Tibial nerve (tissue), 4 donors: ENCODE results near the gene KIF26A. TPM values are rescaled to one million over a fixed set of nuclear protein-coding genes. Genes with fewer than 3 reads are reported as not detected.

Experiments used
- DNase-seq, 2 donors: peaks; one replicate each; pipeline ENCODE4 v3.0.0-alpha.2; 2019; ENCODE audit warnings: low spot score in 2 of 2
- H3K27ac ChIP-seq, 4 donors: fragments of 200-600 bp; sonication (generic) in 3 of 4; one replicate each; pipeline ENCODE4 v1.5.1; 2017 to 2019; ENCODE audit warnings: mild to moderate bottlenecking in 1 of 4
- H3K27me3 ChIP-seq, 2 donors: fragments of 200-600 bp; sonication (generic) in 1 of 2; one replicate each; pipeline versions ENCODE4 v1.5.1 to v1.6.0; 2017 to 2019
- H3K36me3 ChIP-seq, 3 donors: fragments of 200-600 bp; sonication (generic); one replicate each; pipeline ENCODE4 v1.5.1; 2018 to 2019
- H3K4me1 ChIP-seq, 4 donors: fragments of 200-600 bp; sonication (generic) in 3 of 4; one replicate each; pipeline ENCODE4 v1.5.1; 2017 to 2019
- H3K4me3 ChIP-seq, 4 donors: fragments of 200-600 bp; sonication (generic) in 3 of 4; one replicate each; pipeline ENCODE4 v1.5.1; 2017 to 2019; ENCODE audit warnings: mild to moderate bottlenecking in 1 of 4, moderate library complexity in 1 of 4
- H3K9me3 ChIP-seq, 4 donors: fragments of 200-600 bp; sonication (generic) in 3 of 4; one replicate each; pipeline ENCODE4 v1.5.1; 2017 to 2019
- CTCF ChIP-seq, 5 experiments: fragments of 200-600 bp in 3 of 5; fragments of 450-650 bp in 2 of 5; sonication (generic) in 3 of 5; IDR thresholded peaks; one replicate each; pipeline ENCODE4 v1.5.1; 2016 to 2019; ENCODE audit warnings: antibody characterized with exemption in 5 of 5, mild to moderate bottlenecking in 3 of 5, moderate library complexity in 2 of 5
- EP300 ChIP-seq, 2 donors: sonication (generic); formaldehyde crosslinking; IDR thresholded peaks; one replicate each; pipeline ENCODE4 v1.6.1; 2017; ENCODE audit warnings: antibody characterized with exemption in 2 of 2, mild to moderate bottlenecking in 1 of 2
- POLR2A ChIP-seq, 2 donors: fragments of 450-650 bp; IDR thresholded peaks; one replicate each; pipeline ENCODE4 v1.6.1; 2017; ENCODE audit warnings: antibody characterized with exemption in 2 of 2, mild to moderate bottlenecking in 2 of 2, moderate library complexity in 2 of 2
- WGBS, 2 donors: methylation state at CpG; one replicate each; pipeline ENCODE4 v1.1.5; 2018; 5-methylcytosine and 5-hydroxymethylcytosine counted together
- total RNA-seq, 4 donors: library from RNA; depleted of rRNA; stranded (reverse); fragments of >200 nt; gene quantifications; one replicate each; pipeline ENCODE4 v1.1.0, GENCODE V29; 2016

Gene KIF26A
- total RNA-seq, 4 donors from 2014 or later = 2.6 to 4.2 (median 3.3) TPM

- Histone ChIP-seq H3K27me3 (peaks cover 0 to 9% of the 10 kb centered on the region in 2 donors), H3K9me3 (no peaks in the 10 kb centered on the region), H3K4me1 (peaks cover 0 to 6% (median 0%) of the 10 kb centered on the region in 4 donors), H3K27ac (no peak overlapping the region), H3K4me3 (no peak overlapping the region), H3K36me3 (no peaks in the 10 kb centered on the region)
- TF ChIP-seq EP300 (IDR thresholded peaks at IDR 0.05) (no peak), CTCF (IDR thresholded peaks at IDR 0.05) (no peak), POLR2A (IDR thresholded peaks at IDR 0.05) (no peak)
- DNase-seq = no peak
- WGBS, 2 donors = 58 to 63% methylated on average over 15 to 18 of the region's 26 CpGs
Measured at GRCh38 chr14:104099096-104100041, 39.0 kb upstream of the KIF26A start.

GRCh38 chr14:104100171-104101085 is 38.0 kb upstream of the KIF26A start:
- WGBS, 2 donors = 82 to 83% methylated on average over 19 of the region's 23 CpGs
- TF ChIP-seq EP300 (IDR thresholded peaks at IDR 0.05) (no peak), CTCF (IDR thresholded peaks at IDR 0.05) (no peak), POLR2A (IDR thresholded peaks at IDR 0.05) (no peak)
- DNase-seq = no peak
- peaks cover 0 to 5% of the 10 kb centered on the region in 2 donors for H3K27me3 ChIP-seq
- no peak overlapping the region for H3K4me3 ChIP-seq
- no peaks in the 10 kb centered on the region for H3K36me3 ChIP-seq
- no peaks in the 10 kb centered on the region for H3K4me1 ChIP-seq
- H3K27ac ChIP-seq = no peak overlapping the region
- H3K9me3 ChIP-seq = no peaks in the 10 kb centered on the region

GRCh38 chr14:104101086-104101621 is 37.2 kb upstream of the KIF26A start:
- H3K9me3 ChIP-seq = no peaks in the 10 kb centered on the region
- no peak overlapping the region for H3K27ac ChIP-seq
- no peaks in the 10 kb centered on the region for H3K4me1 ChIP-seq
- WGBS, 2 donors = 73 to 83% methylated on average over 9 to 11 of the region's 16 CpGs
- H3K36me3 ChIP-seq = no peaks in the 10 kb centered on the region
- no peak overlapping the region for H3K4me3 ChIP-seq
- TF ChIP-seq POLR2A (IDR thresholded peaks at IDR 0.05) (no peak), CTCF (IDR thresholded peaks at IDR 0.05) (no peak), EP300 (IDR thresholded peaks at IDR 0.05) (no peak)
- DNase-seq = no peak
- peaks cover 0 to 5% of the 10 kb centered on the region in 2 donors for H3K27me3 ChIP-seq

- no peaks in the 10 kb centered on the region for H3K36me3 ChIP-seq
- no peaks in the 10 kb centered on the region for H3K9me3 ChIP-seq
- peaks cover 0 to 5% of the 10 kb centered on the region in 2 donors for H3K27me3 ChIP-seq
- H3K4me1 ChIP-seq = no peaks in the 10 kb centered on the region
- no peak for TF ChIP-seq CTCF (IDR thresholded peaks at IDR 0.05)
- H3K27ac ChIP-seq = no peak overlapping the region
- DNase-seq = no peak
- H3K4me3 ChIP-seq = no peak overlapping the region
- WGBS, 2 donors = 79 to 83% methylated on average over 12 to 15 of the region's 16 CpGs
Measured at GRCh38 chr14:104101651-104102281, 36.6 kb upstream of the KIF26A start.
